T-cell (primary cell): ENCODE results near the gene FOXL1. TPM values are rescaled to one million over a fixed set of nuclear protein-coding genes. Genes with fewer than 3 reads are reported as not detected.
A peak's percentile ranks its signal among the peaks of the same experiment; 100 is the strongest.

Source experiments
- ATAC-seq, 4 experiments: fragments of 200-7000 bp in 3 of 4; fragments of 150-1000 bp in 1 of 4; cut with Tn5 transposase; replicated peaks in 1 of 4; 1 replicate in 3 of 4; 2 replicates in 1 of 4; pipeline ENCODE4 v1.10.0; 2021; ENCODE audit warnings: moderate library complexity in 3 of 4, mild to moderate bottlenecking in 2 of 4, moderate number of reproducible peaks in 1 of 4
- CTCF ChIA-PET, 2 donors: fragments of 300-600 bp; sonication (Branson Sonifier 250); formaldehyde crosslinking; loops; one replicate each; lab custom pipeline; 2022; ENCODE audit warnings: antibody characterized with exemption in 2 of 2; lab: Charles Lee
- POLR2A ChIA-PET, 2 donors: fragments of 300-600 bp; sonication (Branson Sonifier 250); formaldehyde crosslinking; loops; one replicate each; lab custom pipeline; 2022; ENCODE audit warnings: antibody characterized with exemption in 2 of 2; lab: Charles Lee
- DNase-seq, 35 experiments: peaks; one replicate each; pipeline versions ENCODE4 v3.0.0 to v3.0.0-alpha.2; 2013 to 2023
- H3K27ac ChIP-seq: one replicate; pipeline ENCODE4 v1.5.1; 2013; ENCODE audit warnings: low read length
- H3K27me3 ChIP-seq, 2 experiments: replicated peaks in 1 of 2; 1 replicate in 1 of 2; 2 replicates in 1 of 2; pipeline versions ENCODE4 v1.6.1 to v1.7.0; 2013; ENCODE audit warnings: low read length in 1 of 2, mixed read lengths in 1 of 2; ENCODE audit not compliant: control insufficient read depth in 2 of 2, insufficient read depth in 2 of 2; ENCODE audit errors: extremely low read depth in 1 of 2
- H3K36me3 ChIP-seq, 2 donors: 1 replicate in 1 of 2; 2 replicates in 1 of 2; pipeline versions ENCODE4 v1.6.1 to v1.7.0; 2013; ENCODE audit warnings: low read length in 1 of 2; ENCODE audit not compliant: control insufficient read depth in 2 of 2, insufficient read depth in 1 of 2; ENCODE audit errors: extremely low read depth in 1 of 2
- H3K4me1 ChIP-seq, 2 experiments: 1 replicate in 1 of 2; 2 replicates in 1 of 2; pipeline versions ENCODE4 v1.6.1 to v1.7.0; 2013; ENCODE audit warnings: low read length in 2 of 2, mixed read lengths in 1 of 2; ENCODE audit not compliant: insufficient read depth in 2 of 2, control insufficient read depth in 1 of 2; ENCODE audit errors: extremely low read depth in 1 of 2
- H3K4me3 ChIP-seq, 2 donors: 1 replicate in 1 of 2; 2 replicates in 1 of 2; pipeline versions ENCODE4 v1.5.1 to v1.7.0; 2013; ENCODE audit warnings: mild to moderate bottlenecking in 2 of 2, low read length in 1 of 2, moderate library complexity in 1 of 2; ENCODE audit not compliant: control insufficient read depth in 1 of 2; ENCODE audit errors: extremely low read depth in 1 of 2
- H3K9me3 ChIP-seq: 2 replicates; pipeline ENCODE4 v1.7.0; 2013
- H3K27ac Mint-ChIP-seq, 2 donors: one replicate each; pipeline ENCODE4 v1.8.0; 2020 to 2021; ENCODE audit warnings: mild to moderate bottlenecking in 2 of 2, mixed read lengths in 2 of 2
- H3K27me3 Mint-ChIP-seq, 2 donors: one replicate each; pipeline ENCODE4 v1.8.0; 2021 to 2022; ENCODE audit warnings: mixed read lengths in 2 of 2
- H3K36me3 Mint-ChIP-seq: one replicate; pipeline ENCODE4 v1.8.0; 2021; ENCODE audit warnings: mixed read lengths
- H3K4me1 Mint-ChIP-seq, 3 donors: one replicate each; pipeline ENCODE4 v1.8.0; 2020 to 2022; ENCODE audit warnings: mixed read lengths in 3 of 3, mild to moderate bottlenecking in 1 of 3
- H3K4me3 Mint-ChIP-seq, 3 donors: one replicate each; pipeline ENCODE4 v1.8.0; 2020 to 2022; ENCODE audit warnings: mild to moderate bottlenecking in 3 of 3, mixed read lengths in 3 of 3, moderate library complexity in 3 of 3
- H3K9me3 Mint-ChIP-seq, 3 donors: one replicate each; pipeline ENCODE4 v1.8.0; 2020 to 2022; ENCODE audit warnings: mixed read lengths in 3 of 3
- WGBS: methylation state at CpG from one replicate; pipeline ENCODE4 v1.1.5; 2013; ENCODE audit warnings: missing lambda C conversion rate; ENCODE audit not compliant: insufficient coverage; 5-methylcytosine and 5-hydroxymethylcytosine counted together
- total RNA-seq, 35 experiments: library from RNA in 6 of 35; stranded (reverse) in 6 of 35; fragments of 120-200 nt in 1 of 35; gene quantifications; one replicate each; pipeline versions ENCODE4 v1.2.1 to v1.2.4 and lab custom pipeline; 2013 to 2026

Gene FOXL1
- total RNA-seq, 5 donors from 2014 or later (not counting 1 experiment from before 2014, with no cell fraction given), result not detected

GRCh38 chr16:86575095-86575685 is 3.2 kb upstream of the FOXL1 start:
- Histone ChIP-seq H3K27ac (no peak overlapping the region), H3K9me3 (no peaks in the 10 kb centered on the region), H3K4me1 (peaks cover 0 to 15% of the 10 kb centered on the region in 2 experiments), H3K27me3 (peaks cover 6 to 87% of the 10 kb centered on the region in 2 experiments), H3K36me3 (no peaks in the 10 kb centered on the region), H3K4me3 (peak overlapping the region in 1 of 2 donors; percentile 58)
- ATAC-seq, result no peak
- Mint-ChIP-seq H3K27ac (no peak overlapping the region), H3K4me3 (peak overlapping the region in 1 of 3 donors; percentile 71), H3K27me3 (peaks cover 65 to 90% of the 10 kb centered on the region in 2 donors), H3K4me1 (peaks cover 8 to 15% (median 13%) of the 10 kb centered on the region in 3 donors), H3K36me3 (no peaks in the 10 kb centered on the region), H3K9me3 (no peaks in the 10 kb centered on the region)
- no peak for DNase-seq
- ChIA-PET CTCF (no interaction called here), POLR2A (interaction anchor here in 1 of 2 donors (0.9 kb wide), 1 partner anchor 18 kb away, joined by 4 read pairs; no protein-coding TSS in a partner anchor)
- WGBS, result 80% methylated on average over 14 of the region's 17 CpGs

- H3K27me3 ChIP-seq, result peaks cover 6 to 86% of the 10 kb centered on the region in 2 experiments
- CTCF ChIA-PET, result no interaction called here
These were observed 2.4 kb upstream of the FOXL1 start for GRCh38 chr16:86575754-86576557.

GRCh38 chr16:86576591-86577313 is 1.6 kb upstream of the FOXL1 start:
- ChIA-PET CTCF (no interaction called here), POLR2A (no interaction called here)
- 4% methylated on average over 28 of the region's 33 CpGs for WGBS

More at GRCh38 chr16:86575754-86576557, 2.4 kb upstream of the FOXL1 start:
- ATAC-seq, result peak in 2 of 4 experiments; percentile 26 to 68
- no peak overlapping the region for H3K27ac ChIP-seq
- POLR2A ChIA-PET, result no interaction called here
- peak overlapping the region; percentile 23 to 58 for H3K4me3 ChIP-seq
- H3K4me1 ChIP-seq, result peaks cover 0 to 15% of the 10 kb centered on the region in 2 experiments
- H3K4me1 Mint-ChIP-seq, result peaks cover 8 to 15% (median 13%) of the 10 kb centered on the region in 3 donors
- H3K9me3 Mint-ChIP-seq, result no peaks in the 10 kb centered on the region
- DNase-seq, result peak in 14 of 35 experiments; percentile 10 to 52 (median 27)
- no peaks in the 10 kb centered on the region for H3K36me3 Mint-ChIP-seq
- no peak overlapping the region for H3K27ac Mint-ChIP-seq
- H3K9me3 ChIP-seq, result no peaks in the 10 kb centered on the region
- WGBS, result 3% methylated on average over 42 of the region's 54 CpGs
- no peaks in the 10 kb centered on the region for H3K36me3 ChIP-seq
- peaks cover 66 to 90% of the 10 kb centered on the region in 2 donors for H3K27me3 Mint-ChIP-seq
- H3K4me3 Mint-ChIP-seq, result peak overlapping the region; percentile 41 to 71 (median 58)

GRCh38 chr16:86577314-86577971 is 906 bp upstream of the FOXL1 start:
- Mint-ChIP-seq H3K27me3 (peaks cover 67 to 85% of the 10 kb centered on the region in 2 donors), H3K9me3 (no peaks in the 10 kb centered on the region), H3K4me3 (peak overlapping the region in 1 of 3 donors; percentile 71), H3K36me3 (no peaks in the 10 kb centered on the region), H3K4me1 (peaks cover 8 to 15% (median 13%) of the 10 kb centered on the region in 3 donors), H3K27ac (no peak overlapping the region)
- no peak overlapping the region for H3K4me3 ChIP-seq
- H3K36me3 ChIP-seq, result no peaks in the 10 kb centered on the region
- POLR2A ChIA-PET, result no interaction called here
- DNase-seq (no peak), ATAC-seq (no peak)
- peaks cover 0 to 15% of the 10 kb centered on the region in 2 experiments for H3K4me1 ChIP-seq
- H3K9me3 ChIP-seq, result no peaks in the 10 kb centered on the region
- WGBS, result 76% methylated on average over 3 of the region's 12 CpGs
- H3K27ac ChIP-seq, result no peak overlapping the region
- peaks cover 9 to 74% of the 10 kb centered on the region in 2 experiments for H3K27me3 ChIP-seq
- CTCF ChIA-PET, result interaction anchor here in 1 of 2 donors (0.6 kb wide), 1 partner anchor 15 kb away, joined by 8 read pairs; no protein-coding TSS in a partner anchor

More at GRCh38 chr16:86576591-86577313, 1.6 kb upstream of the FOXL1 start:
- peaks cover 8 to 15% (median 13%) of the 10 kb centered on the region in 3 donors for H3K4me1 Mint-ChIP-seq
- Histone ChIP-seq H3K36me3 (no peaks in the 10 kb centered on the region), H3K27ac (no peak overlapping the region), H3K4me3 (peak overlapping the region in 1 of 2 donors; percentile 58), H3K27me3 (peaks cover 9 to 81% of the 10 kb centered on the region in 2 experiments), H3K9me3 (no peaks in the 10 kb centered on the region), H3K4me1 (peaks cover 0 to 15% of the 10 kb centered on the region in 2 experiments)
- ATAC-seq (peak in 1 of 4 experiments; percentile 5), DNase-seq (no peak)
- H3K27me3 Mint-ChIP-seq, result peaks cover 65 to 90% of the 10 kb centered on the region in 2 donors
- peak overlapping the region; percentile 41 to 71 (median 58) for H3K4me3 Mint-ChIP-seq
- H3K36me3 Mint-ChIP-seq, result no peaks in the 10 kb centered on the region
- no peak overlapping the region for H3K27ac Mint-ChIP-seq
- no peaks in the 10 kb centered on the region for H3K9me3 Mint-ChIP-seq

GRCh38 chr16:86578611-86579267 is 390 bp downstream of the FOXL1 start:
- ChIA-PET CTCF (no interaction called here), POLR2A (no interaction called here)
- H3K36me3 ChIP-seq, result no peaks in the 10 kb centered on the region
- H3K9me3 Mint-ChIP-seq, result no peaks in the 10 kb centered on the region
- peaks cover 59 to 80% of the 10 kb centered on the region in 2 donors for H3K27me3 Mint-ChIP-seq
- DNase-seq (no peak), ATAC-seq (no peak)
- no peak overlapping the region for H3K27ac Mint-ChIP-seq
- no peak overlapping the region for H3K4me3 ChIP-seq
- no peaks in the 10 kb centered on the region for H3K36me3 Mint-ChIP-seq
- WGBS, result 9% methylated on average over 69 of the region's 69 CpGs
- H3K27ac ChIP-seq, result no peak overlapping the region
- H3K4me3 Mint-ChIP-seq, result no peak overlapping the region
- H3K4me1 ChIP-seq, result peaks cover 0 to 15% of the 10 kb centered on the region in 2 experiments
- peaks cover 8 to 15% (median 13%) of the 10 kb centered on the region in 3 donors for H3K4me1 Mint-ChIP-seq
- peaks cover 12 to 65% of the 10 kb centered on the region in 2 experiments for H3K27me3 ChIP-seq
- H3K9me3 ChIP-seq, result no peaks in the 10 kb centered on the region
